NAMALWA (cell line): ENCODE measurements around the gene CHEK1.
A peak's percentile ranks its signal among the peaks of the same experiment; 100 is the strongest.
"Not testable (repeated sequence)": the region's sequence is repeated elsewhere in the genome, so short reads cannot be mapped to it uniquely, and the experiment has no call there.

ENCODE experiments used
- DNase-seq: peaks from one replicate; pipeline ENCODE4 v3.0.0-alpha.2; 2015; ENCODE audit warnings: low spot score

CHEK1 gene

GRCh38 chr11:125701018-125701610, 76.2 kb downstream of the CHEK1 start:
- no peak for DNase-seq

- DNase-seq: no peak
These were observed 77.1 kb downstream of the CHEK1 start for GRCh38 chr11:125701858-125702621.

- DNase-seq: not testable (repeated sequence)
These were observed 79.7 kb downstream of the CHEK1 start for GRCh38 chr11:125704686-125705085.

GRCh38 chr11:125720781-125721180, 95.8 kb downstream of the CHEK1 start:
- no peak for DNase-seq

GRCh38 chr11:125724125-125724524, 99.2 kb downstream of the CHEK1 start:
- peak; percentile 38 for DNase-seq
